Mesothelial cell of epicardium (in vitro differentiated cells): ENCODE measurements around the gene SKOR2. TPM values are rescaled to one million over a fixed set of nuclear protein-coding genes. Genes with fewer than 3 reads are reported as not detected.

Experiments used
- DNase-seq, 2 experiments: peaks; one replicate each; pipeline ENCODE4 v3.0.0; 2021; ENCODE audit warnings: low spot score in 2 of 2; ENCODE audit not compliant: unreplicated experiment in 2 of 2
- H3K27ac Mint-ChIP-seq: 2 replicates; pipeline ENCODE4 v1.8.0; 2021; ENCODE audit warnings: mixed read lengths
- H3K27me3 Mint-ChIP-seq: 2 replicates; pipeline ENCODE4 v1.8.0; 2021; ENCODE audit warnings: low read depth, mixed read lengths
- H3K36me3 Mint-ChIP-seq: 2 replicates; pipeline ENCODE4 v1.8.0; 2021; ENCODE audit warnings: mixed read lengths
- H3K4me1 Mint-ChIP-seq: 2 replicates; pipeline ENCODE4 v1.8.0; 2021; ENCODE audit warnings: mixed read lengths
- H3K4me3 Mint-ChIP-seq: 2 replicates; pipeline ENCODE4 v1.8.0; 2021; ENCODE audit warnings: mild to moderate bottlenecking, moderate library complexity, mixed read lengths
- H3K9me3 Mint-ChIP-seq: 2 replicates; pipeline ENCODE4 v1.8.0; 2021; ENCODE audit warnings: mixed read lengths
- CTCF ChIP-seq: fragments of 200-600 bp; sonication (generic); IDR thresholded peaks from one replicate; pipeline ENCODE4 v1.5.0; 2021; ENCODE audit warnings: antibody characterized with exemption; ENCODE audit not compliant: unreplicated experiment
- total RNA-seq: library from RNA; stranded (reverse); gene quantifications from 3 replicates; pipeline ENCODE4 v1.2.1, GENCODE V29; 2021

Gene SKOR2
- total RNA-seq, 1 donor from 2014 or later: not detected

DNA sequence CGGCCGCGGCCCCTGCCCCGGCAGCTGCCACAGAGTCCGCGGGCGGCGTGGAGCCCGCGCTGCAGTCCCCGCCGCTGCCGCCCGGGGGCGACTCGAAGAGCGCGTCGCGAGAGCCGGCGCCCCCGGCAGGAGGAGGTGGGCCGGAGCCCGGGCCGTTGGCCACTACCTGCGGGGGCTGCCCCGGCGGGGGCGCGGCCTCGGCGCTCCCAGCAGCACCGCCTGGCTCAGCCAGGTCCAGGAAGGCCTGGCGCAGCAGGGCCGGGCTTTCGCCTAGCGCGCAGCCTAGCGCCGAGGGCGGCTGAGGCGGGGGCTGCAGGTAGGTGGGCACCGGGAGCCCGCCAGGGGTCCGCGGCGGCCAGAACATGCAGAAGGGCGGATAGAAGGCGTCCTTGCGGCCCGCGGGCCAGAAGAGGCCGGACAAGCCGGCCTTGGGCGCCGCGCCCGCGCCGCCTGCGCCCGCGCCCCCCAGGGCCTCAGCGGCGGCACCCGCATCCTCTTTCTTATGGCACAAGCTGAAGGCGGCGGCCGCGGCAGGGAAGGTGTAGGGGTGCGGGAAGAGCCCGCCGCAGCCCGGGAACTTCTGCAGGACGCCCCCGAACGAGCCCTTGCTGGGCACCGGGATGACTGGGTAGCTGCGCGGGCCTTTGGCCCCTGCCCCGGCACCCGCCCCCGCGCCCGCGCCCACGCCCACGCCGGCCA lies 3.9 kb downstream of the SKOR2 start:
- Mint-ChIP-seq H3K9me3 (peaks cover 5% of the 10 kb centered on the region), H3K4me3 (no peak overlapping the region), H3K4me1 (no peaks in the 10 kb centered on the region), H3K36me3 (no peaks in the 10 kb centered on the region), H3K27ac (no peak overlapping the region), H3K27me3 (peaks cover 86% of the 10 kb centered on the region)
- DNase-seq: no peak
- TF ChIP-seq CTCF: peak; percentile 52

DNA sequence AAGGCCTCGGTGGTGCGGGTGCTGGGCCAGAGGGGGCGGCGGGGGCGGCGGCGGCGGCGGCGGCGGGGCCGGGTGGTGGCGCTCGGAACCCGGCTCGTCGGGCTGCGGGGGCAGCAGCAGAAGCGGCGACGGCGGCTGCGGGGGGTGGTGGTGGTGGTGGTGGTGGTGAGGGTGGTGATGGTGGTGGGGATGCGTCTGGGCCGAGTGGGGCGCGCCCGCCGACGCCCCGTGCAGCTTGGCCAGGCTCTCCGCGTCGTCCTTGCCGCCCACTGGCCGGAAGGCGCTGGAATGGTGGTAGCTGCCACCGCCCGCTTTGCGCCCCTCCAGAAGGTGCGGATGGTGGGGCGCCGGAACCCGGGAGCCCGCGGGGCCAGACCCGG lies 4.4 kb downstream of the SKOR2 start:
- Mint-ChIP-seq H3K4me3 (no peak overlapping the region), H3K4me1 (no peaks in the 10 kb centered on the region)

GRCh38 chr18:47246027-47246971 lies 5.2 kb downstream of the SKOR2 start:
- Mint-ChIP-seq H3K9me3 (peaks cover 5% of the 10 kb centered on the region), H3K36me3 (no peaks in the 10 kb centered on the region), H3K4me1 (no peaks in the 10 kb centered on the region), H3K27me3 (peaks cover 85% of the 10 kb centered on the region), H3K27ac (no peak overlapping the region), H3K4me3 (no peak overlapping the region)
- TF ChIP-seq CTCF: no peak
- DNase-seq: no peak

More for the DNA sequence above, 4.4 kb downstream of the SKOR2 start:
- Mint-ChIP-seq H3K27ac (no peak overlapping the region), H3K27me3 (peaks cover 85% of the 10 kb centered on the region), H3K9me3 (peaks cover 5% of the 10 kb centered on the region), H3K36me3 (no peaks in the 10 kb centered on the region)
- no peak for TF ChIP-seq CTCF
- DNase-seq: no peak

- TF ChIP-seq CTCF: no peak
- H3K36me3 Mint-ChIP-seq: no peaks in the 10 kb centered on the region
- no peak overlapping the region for H3K4me3 Mint-ChIP-seq
- no peak for DNase-seq
- peaks cover 5% of the 10 kb centered on the region for H3K9me3 Mint-ChIP-seq
- H3K4me1 Mint-ChIP-seq: no peaks in the 10 kb centered on the region
- no peak overlapping the region for H3K27ac Mint-ChIP-seq
- peaks cover 85% of the 10 kb centered on the region for H3K27me3 Mint-ChIP-seq
These were observed 7.4 kb downstream of the SKOR2 start for GRCh38 chr18:47244086-47244485.

DNA sequence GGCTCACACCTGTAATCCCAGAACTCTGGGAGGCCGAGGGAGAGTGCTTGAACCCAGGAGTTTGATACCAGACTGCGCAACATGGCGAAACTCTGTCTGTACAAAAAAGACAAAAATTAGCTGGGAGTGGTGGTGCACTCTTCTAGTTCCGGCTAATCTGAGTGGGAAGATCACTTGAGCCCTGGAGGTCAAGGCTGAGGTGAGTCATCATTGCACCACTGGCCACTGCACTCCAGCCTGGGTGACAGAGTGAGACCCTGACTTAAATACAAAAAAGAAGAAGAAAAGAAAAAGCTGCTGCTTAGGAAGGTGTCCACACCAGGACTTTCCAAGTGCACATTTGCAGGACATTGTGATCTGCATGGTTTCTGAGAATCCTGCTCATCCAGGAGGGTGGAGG lies 16.4 kb downstream of the SKOR2 start:
- Mint-ChIP-seq H3K4me1 (no peaks in the 10 kb centered on the region), H3K9me3 (no peaks in the 10 kb centered on the region), H3K27me3 (peaks cover 83% of the 10 kb centered on the region), H3K4me3 (no peak overlapping the region), H3K36me3 (no peaks in the 10 kb centered on the region), H3K27ac (no peak overlapping the region)
- no peak for DNase-seq
- no peak for TF ChIP-seq CTCF
